Measurements from ENCODE around the gene CACNA1E.

- TF ChIP-seq CTCF (IDR thresholded peaks at IDR 0.05 in 8 of 11, conservative IDR thresholded peaks at IDR 0.05 in 3 of 11) (no peak), POLR2A (IDR thresholded peaks at IDR 0.05) (no peak)
Measured at GRCh38 chr1:181714428-181714827, 231.1 kb downstream of the CACNA1E start.

Data from spleen (tissue), 7 donors.